DOHH2 (cell line): ENCODE data around the gene C11orf65.
"Not testable (repeated sequence)": the region's sequence is repeated elsewhere in the genome, so short reads cannot be mapped to it uniquely, and the experiment has no call there.

Source experiments
- EZH2phosphoT487 ChIP-seq: fragments of 200-600 bp; sonication (generic); IDR thresholded peaks from 2 replicates; pipeline ENCODE4 v1.6.1; 2017; ENCODE audit warnings: borderline replicate concordance, mild to moderate bottlenecking, antibody characterized with exemption, low read length, moderate library complexity, mixed read lengths
- TF ChIP-seq, protein P1 (sequence below): fragments of 200-600 bp; sonication (generic); IDR thresholded peaks from one replicate; pipeline ENCODE4 v1.5.1; 2014; ENCODE audit warnings: antibody characterized with exemption, mild to moderate bottlenecking, low read depth, low read length; ENCODE audit not compliant: poor library complexity, severe bottlenecking

DNA sequence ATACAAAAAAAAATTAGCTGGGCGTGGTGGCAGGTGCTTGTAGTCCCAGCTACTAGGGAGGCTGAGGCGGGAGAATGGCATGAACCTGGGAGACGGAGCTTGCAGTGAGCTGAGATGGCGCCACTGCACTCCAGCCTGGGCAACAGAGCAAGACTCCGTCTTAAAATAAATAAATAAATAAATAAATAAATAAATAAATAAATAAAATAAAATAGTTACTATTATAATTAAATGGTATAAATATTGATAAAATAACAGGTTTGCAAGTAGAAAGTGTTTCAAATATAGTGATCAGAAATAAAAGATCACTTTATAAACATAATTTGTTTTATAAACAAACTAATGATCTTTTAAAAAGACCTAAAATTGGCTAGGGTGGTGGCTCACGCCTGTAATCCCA is 70.7 kb downstream of the C11orf65 start:
- TF ChIP-seq, protein P1, sequence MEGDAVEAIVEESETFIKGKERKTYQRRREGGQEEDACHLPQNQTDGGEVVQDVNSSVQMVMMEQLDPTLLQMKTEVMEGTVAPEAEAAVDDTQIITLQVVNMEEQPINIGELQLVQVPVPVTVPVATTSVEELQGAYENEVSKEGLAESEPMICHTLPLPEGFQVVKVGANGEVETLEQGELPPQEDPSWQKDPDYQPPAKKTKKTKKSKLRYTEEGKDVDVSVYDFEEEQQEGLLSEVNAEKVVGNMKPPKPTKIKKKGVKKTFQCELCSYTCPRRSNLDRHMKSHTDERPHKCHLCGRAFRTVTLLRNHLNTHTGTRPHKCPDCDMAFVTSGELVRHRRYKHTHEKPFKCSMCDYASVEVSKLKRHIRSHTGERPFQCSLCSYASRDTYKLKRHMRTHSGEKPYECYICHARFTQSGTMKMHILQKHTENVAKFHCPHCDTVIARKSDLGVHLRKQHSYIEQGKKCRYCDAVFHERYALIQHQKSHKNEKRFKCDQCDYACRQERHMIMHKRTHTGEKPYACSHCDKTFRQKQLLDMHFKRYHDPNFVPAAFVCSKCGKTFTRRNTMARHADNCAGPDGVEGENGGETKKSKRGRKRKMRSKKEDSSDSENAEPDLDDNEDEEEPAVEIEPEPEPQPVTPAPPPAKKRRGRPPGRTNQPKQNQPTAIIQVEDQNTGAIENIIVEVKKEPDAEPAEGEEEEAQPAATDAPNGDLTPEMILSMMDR: not testable (repeated sequence)
- TF ChIP-seq EZH2phosphoT487: not testable (repeated sequence)
